ENCODE measurements around the gene TRMT61A. TPM values are rescaled to one million over a fixed set of nuclear protein-coding genes. Genes with fewer than 3 reads are reported as not detected.

The TRMT61A gene
- total and polyA plus RNA-seq, 4 experiments from 2014 or later, result 4.6 to 14.0 (median 11.6) TPM

DNA sequence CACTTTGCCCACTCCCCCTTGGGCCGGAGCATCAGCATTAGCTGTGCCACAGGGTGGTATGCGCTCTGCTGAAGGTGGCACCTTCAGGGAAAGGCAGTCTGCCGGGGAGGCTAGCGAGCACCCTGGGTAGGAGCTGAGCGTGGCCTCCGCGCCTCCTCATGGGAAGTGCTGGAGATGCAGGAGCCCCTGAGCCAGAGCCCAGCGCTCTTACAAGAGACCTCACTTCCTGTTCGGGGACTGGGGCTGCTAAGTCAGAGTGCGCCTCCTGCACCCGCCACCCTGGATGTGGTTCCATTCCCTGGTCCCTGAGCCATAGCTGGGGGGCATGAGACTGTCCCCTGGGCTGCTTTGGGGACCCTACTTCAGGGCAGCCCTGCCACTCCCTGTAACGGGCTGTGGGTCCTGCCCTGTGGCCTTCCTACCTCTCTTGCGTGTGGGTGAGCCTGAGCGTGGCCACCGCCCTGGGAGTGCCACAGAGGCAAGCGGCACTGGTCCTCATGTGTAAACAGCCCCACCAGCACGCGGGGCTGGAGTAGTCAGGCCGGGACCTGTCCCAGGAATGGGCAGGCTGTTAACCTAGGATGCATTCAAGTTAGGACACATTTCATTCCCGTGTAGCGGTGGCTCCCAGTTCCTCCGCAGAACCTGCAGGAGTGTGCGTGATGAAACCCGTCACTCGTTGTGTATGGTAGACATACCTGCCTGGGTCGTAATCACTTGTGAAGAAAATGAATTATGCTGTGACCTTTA lies 53.1 kb downstream of the TRMT61A start:
- CTCF ChIA-PET (ENCODE audit: partially characterized antibody), result no interaction called here
- POLR2A ChIA-PET (ENCODE audit: partially characterized antibody), result no interaction called here
- H3K27ac ChIP-seq (ENCODE audit: low read depth, low read length), result no peak overlapping the region
- H3K4me3 Mint-ChIP-seq, result no peak overlapping the region
- H3K4me3 ChIP-seq (ENCODE audit: low read length in 2 of 2), result no peak overlapping the region
- peaks cover 0 to 5% (median 1%) of the 10 kb centered on the region in 4 donors for H3K4me1 Mint-ChIP-seq
- H3K9me3 Mint-ChIP-seq, result no peaks in the 10 kb centered on the region
- intact Hi-C loops (cut with micrococcal nuclease), result no loop called here
- H3K27me3 Mint-ChIP-seq, result no peaks in the 10 kb centered on the region
- H3K36me3 ChIP-seq (ENCODE audit: insufficient read depth, low read length), result peaks cover 9% of the 10 kb centered on the region
- peaks cover 13 to 33% of the 10 kb centered on the region in 2 donors for H3K36me3 Mint-ChIP-seq
- H3K4me1 ChIP-seq (ENCODE audit: insufficient read depth, low read length), result no peaks in the 10 kb centered on the region
- H3K9me3 ChIP-seq (ENCODE audit: control insufficient read depth in 1 of 2, low read length in 2 of 2), result no peaks in the 10 kb centered on the region
- H3K27ac Mint-ChIP-seq, result no peak overlapping the region
- no peaks in the 10 kb centered on the region for H3K27me3 ChIP-seq (ENCODE audit: insufficient read depth, low read length)
- DNase-seq, result no peak

DNA sequence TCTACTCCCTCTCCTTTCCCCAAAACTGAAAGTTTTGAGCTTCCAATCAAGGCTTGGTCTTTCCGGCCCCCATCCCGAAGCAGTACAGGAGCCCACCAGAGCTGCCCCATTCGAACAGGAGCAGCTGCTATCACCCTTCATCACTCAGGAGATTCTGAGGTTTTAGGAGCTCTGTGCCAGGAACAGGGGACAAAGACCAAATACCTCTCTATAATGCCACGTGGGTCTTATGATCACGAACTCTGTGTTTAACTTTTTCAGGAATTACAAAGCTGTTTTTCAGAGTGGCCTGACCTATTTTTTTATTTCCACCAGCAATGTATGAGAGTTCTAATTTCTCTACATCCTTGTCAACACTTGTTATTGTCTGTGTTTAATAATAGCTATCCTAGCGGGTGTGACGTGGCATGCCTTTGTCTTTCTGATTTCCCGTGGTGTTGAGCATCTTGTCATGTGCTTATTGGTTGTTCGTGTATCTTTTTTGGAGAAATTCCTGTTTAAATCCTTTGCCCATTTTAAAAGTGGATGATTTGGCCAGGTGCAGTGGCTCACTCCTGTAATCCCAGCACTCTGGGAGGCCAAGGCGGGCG lies 55.4 kb downstream of the TRMT61A start:
- peak overlapping the region in 1 of 7 donors; percentile 64 for H3K27ac Mint-ChIP-seq

More for the DNA sequence above, 55.4 kb downstream of the TRMT61A start:
- Histone ChIP-seq H3K27me3 (ENCODE audit: insufficient read depth, low read length) (no peaks in the 10 kb centered on the region), H3K36me3 (ENCODE audit: insufficient read depth, low read length) (no peaks in the 10 kb centered on the region), H3K4me3 (ENCODE audit: low read length in 2 of 2) (no peak overlapping the region), H3K4me1 (ENCODE audit: insufficient read depth, low read length) (no peaks in the 10 kb centered on the region), H3K9me3 (ENCODE audit: control insufficient read depth in 1 of 2, low read length in 2 of 2) (no peaks in the 10 kb centered on the region), H3K27ac (ENCODE audit: low read depth, low read length) (no peak overlapping the region)
- peaks cover 0 to 5% (median 1%) of the 10 kb centered on the region in 4 donors for H3K4me1 Mint-ChIP-seq
- H3K27me3 Mint-ChIP-seq, result no peaks in the 10 kb centered on the region
- no peaks in the 10 kb centered on the region for H3K9me3 Mint-ChIP-seq
- no peak overlapping the region for H3K4me3 Mint-ChIP-seq
- peaks cover 10 to 30% of the 10 kb centered on the region in 2 donors for H3K36me3 Mint-ChIP-seq
- CTCF ChIA-PET (ENCODE audit: partially characterized antibody), result no interaction called here
- intact Hi-C loops (cut with micrococcal nuclease), result no loop called here
- POLR2A ChIA-PET (ENCODE audit: partially characterized antibody), result no interaction called here
- DNase-seq, result no peak

Other genes with a start within 250 kb of the TRMT61A start
- gene EIF5, start 195.0 kb upstream of the TRMT61A start, total RNA-seq, result 100 to 1,000 TPM; 265 to 269 TPM
- gene EIF5, start 195.0 kb upstream of the TRMT61A start, polyA plus RNA-seq, result 100 to 1,000 TPM; 333 to 395 TPM
- 100 to 1,000 TPM; 108 to 113 TPM for gene MARK3, start 143.8 kb upstream of the TRMT61A start, total RNA-seq
- gene MARK3, start 143.8 kb upstream of the TRMT61A start, polyA plus RNA-seq, result 10 to 100 TPM; 18.4 to 44.7 TPM
- gene CKB, start 6.4 kb upstream of the TRMT61A start, total RNA-seq, result 1 to 10 TPM; 2.8 to 3.0 TPM
- 1 to 10 TPM; 2.0 to 2.1 TPM for gene CKB, start 6.4 kb upstream of the TRMT61A start, polyA plus RNA-seq
- 10 to 100 TPM; 37.0 to 37.1 TPM for gene BAG5, start 33.5 kb downstream of the TRMT61A start, total RNA-seq
- 10 to 100 TPM; 33.1 to 39.5 TPM for gene BAG5, start 33.5 kb downstream of the TRMT61A start, polyA plus RNA-seq
- 10 to 100 TPM; 26.1 to 29.2 TPM for gene COA8, start 33.8 kb downstream of the TRMT61A start, total RNA-seq
- gene COA8, start 33.8 kb downstream of the TRMT61A start, polyA plus RNA-seq, result 10 to 100 TPM; 52.9 to 63.9 TPM
- gene KLC1, start 100.0 kb downstream of the TRMT61A start, total RNA-seq, result 100 to 1,000 TPM; 242 to 278 TPM
- gene KLC1, start 100.0 kb downstream of the TRMT61A start, polyA plus RNA-seq, result 10 to 100 TPM; 31.8 to 88.9 TPM
- 10 to 100 TPM; 10.3 to 12.6 TPM for gene XRCC3, start 186.3 kb downstream of the TRMT61A start, total RNA-seq
- gene XRCC3, start 186.3 kb downstream of the TRMT61A start, polyA plus RNA-seq, result 1 to 10 TPM; 2.2 to 3.2 TPM
- 10 to 100 TPM; 17.4 to 18.8 TPM for gene ZFYVE21, start 186.6 kb downstream of the TRMT61A start, total RNA-seq
- 10 to 100 TPM; 17.2 to 18.0 TPM for gene ZFYVE21, start 186.6 kb downstream of the TRMT61A start, polyA plus RNA-seq